Measurements from ENCODE around the gene LNX1.

DNA sequence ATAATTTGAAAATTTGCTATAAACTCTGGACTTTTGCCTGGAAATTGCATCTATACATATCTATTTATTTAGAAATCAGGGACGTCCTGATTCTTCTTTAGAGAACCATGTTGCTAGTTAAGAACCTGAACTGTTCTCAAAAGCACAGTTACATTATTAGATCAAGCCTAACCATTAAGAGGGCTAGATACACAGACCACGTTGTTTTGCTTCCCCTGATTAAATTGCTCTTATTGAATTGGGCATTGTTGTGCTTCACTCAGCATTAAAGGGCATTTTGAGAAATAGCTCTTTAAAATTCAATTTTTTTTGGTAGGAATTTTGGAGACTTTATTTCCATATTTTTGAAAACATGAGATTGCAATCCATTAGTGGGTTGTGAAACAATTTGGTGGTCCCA, 169.5 kb downstream of the LNX1 start:
- TF ChIP-seq YY1 (IDR thresholded peaks at IDR 0.05; ENCODE audit: insufficient read depth, insufficient read length), result no peak
- no peak for TF ChIP-seq ZNF274 (IDR thresholded peaks at IDR 0.05; ENCODE audit: low read depth, low read length)
- no peak for TF ChIP-seq SUZ12 (IDR thresholded peaks at IDR 0.05; ENCODE audit: extremely low read depth, insufficient read depth, insufficient read length)
